HL-60 (cell line): Measurements from ENCODE around the gene LAMTOR2.

Experiments used
- DNase-seq, 2 experiments: peaks; one replicate each; pipeline ENCODE4 v3.0.0-alpha.2; 2010 to 2020; ENCODE audit warnings: low read depth in 1 of 2, low spot score in 1 of 2
- H3K27ac ChIP-seq: fragments of 250-450 bp; sonication (Bioruptor Pico); replicated peaks from 2 replicates; pipeline ENCODE4 v1.5.1; 2020; ENCODE audit warnings: mild to moderate bottlenecking, moderate library complexity
- H3K27me3 ChIP-seq: fragments of 250-450 bp; sonication (Bioruptor Pico); 2 replicates; pipeline ENCODE4 v1.5.1; 2021; ENCODE audit warnings: mild to moderate bottlenecking, moderate library complexity; ENCODE audit not compliant: insufficient read depth, poor library complexity, severe bottlenecking
- H3K4me3 ChIP-seq: replicated peaks from 2 replicates; pipeline ENCODE4 v1.5.1; 2011; ENCODE audit warnings: mild to moderate bottlenecking, control low read depth, low read length; ENCODE audit not compliant: insufficient read depth
- CTCF ChIP-seq: IDR thresholded peaks from one replicate; pipeline ENCODE4 v1.5.1; 2011; ENCODE audit warnings: low read length, control low read depth, inconsistent platforms; ENCODE audit not compliant: insufficient read depth
- GABPA ChIP-seq: IDR thresholded peaks from 2 replicates; pipeline ENCODE4 v1.6.1; 2012; ENCODE audit warnings: low read depth
- POLR2AphosphoS5 ChIP-seq: IDR thresholded peaks from 2 replicates; pipeline ENCODE4 v1.6.1; 2012; ENCODE audit warnings: low read depth
- REST ChIP-seq: IDR thresholded peaks from 2 replicates; pipeline ENCODE4 v1.6.1; 2012; ENCODE audit warnings: low read depth; ENCODE audit not compliant: insufficient replicate concordance
- SPI1 ChIP-seq: IDR thresholded peaks from 2 replicates; pipeline ENCODE4 v1.6.1; 2012; ENCODE audit warnings: low read depth, mild to moderate bottlenecking, borderline replicate concordance

Gene LAMTOR2

GRCh38 chr1:156089704-156090103 is 35.1 kb downstream of the LAMTOR2 start:
- H3K27me3 ChIP-seq, result no peaks in the 10 kb centered on the region
- peak in 1 of 2 experiments; percentile 47 for DNase-seq
- peak overlapping the region; percentile 53 for H3K27ac ChIP-seq
- no peak overlapping the region for H3K4me3 ChIP-seq
- TF ChIP-seq SPI1 (peak; percentile 69), POLR2AphosphoS5 (no peak)

- Histone ChIP-seq H3K4me3 (no peak overlapping the region), H3K27me3 (no peaks in the 10 kb centered on the region), H3K27ac (peak overlapping the region; percentile 53)
- peak; percentile 73 to 74 for DNase-seq
- TF ChIP-seq GABPA (no peak), SPI1 (peak; percentile 31; the same call in 1 of the 2 replicates)
These were observed 35.7 kb downstream of the LAMTOR2 start for GRCh38 chr1:156090138-156090839.

GRCh38 chr1:156090840-156091188 is 36.2 kb downstream of the LAMTOR2 start:
- Histone ChIP-seq H3K27me3 (no peaks in the 10 kb centered on the region), H3K27ac (peak overlapping the region; percentile 53; the same call in 1 of the 2 replicates), H3K4me3 (no peak overlapping the region)
- peak; percentile 57 to 83 for DNase-seq
- peak; percentile 54 for TF ChIP-seq CTCF
- TF ChIP-seq GABPA, result no peak

- TF ChIP-seq CTCF (no peak), GABPA (no peak), POLR2AphosphoS5 (no peak), SPI1 (no peak), REST (no peak)
- no peaks in the 10 kb centered on the region for H3K27me3 ChIP-seq
- H3K27ac ChIP-seq, result no peak overlapping the region
- no peak for DNase-seq
- H3K4me3 ChIP-seq, result no peak overlapping the region
These were observed 37.0 kb downstream of the LAMTOR2 start for GRCh38 chr1:156091610-156092009.

- TF ChIP-seq REST, result no peak
- TF ChIP-seq POLR2AphosphoS5, result no peak
- no peak for TF ChIP-seq CTCF
- no peak for TF ChIP-seq SPI1
- no peak for TF ChIP-seq GABPA
- Histone ChIP-seq H3K4me3 (no peak overlapping the region), H3K27me3 (no peaks in the 10 kb centered on the region), H3K27ac (no peak overlapping the region)
- no peak for DNase-seq
These were observed 41.4 kb downstream of the LAMTOR2 start for GRCh38 chr1:156095906-156096508.
